Osteocyte (in vitro differentiated cells): ENCODE measurements around the gene ARL5A. TPM values are rescaled to one million over a fixed set of nuclear protein-coding genes. Genes with fewer than 3 reads are reported as not detected.

Experiments used
- DNase-seq: peaks from one replicate; pipeline ENCODE4 v3.0.0; 2021; ENCODE audit warnings: mixed read lengths; ENCODE audit not compliant: unreplicated experiment; ENCODE audit errors: extremely low spot score
- H3K27ac Mint-ChIP-seq: one replicate; pipeline ENCODE4 v1.8.0; 2021; ENCODE audit warnings: mild to moderate bottlenecking, mixed read lengths; ENCODE audit not compliant: unreplicated experiment
- H3K27me3 Mint-ChIP-seq: one replicate; pipeline ENCODE4 v1.8.0; 2021; ENCODE audit warnings: mixed read lengths; ENCODE audit not compliant: unreplicated experiment
- H3K36me3 Mint-ChIP-seq: one replicate; pipeline ENCODE4 v1.8.0; 2021; ENCODE audit warnings: mixed read lengths; ENCODE audit not compliant: unreplicated experiment
- H3K4me1 Mint-ChIP-seq: one replicate; pipeline ENCODE4 v1.8.0; 2021; ENCODE audit warnings: mixed read lengths; ENCODE audit not compliant: unreplicated experiment
- H3K4me3 Mint-ChIP-seq: one replicate; pipeline ENCODE4 v1.8.0; 2021; ENCODE audit warnings: mild to moderate bottlenecking, moderate library complexity, mixed read lengths; ENCODE audit not compliant: unreplicated experiment
- H3K9me3 Mint-ChIP-seq: one replicate; pipeline ENCODE4 v1.8.0; 2021; ENCODE audit warnings: mixed read lengths; ENCODE audit not compliant: unreplicated experiment
- CTCF ChIP-seq: fragments of 200-600 bp; sonication (generic); IDR thresholded peaks from 2 replicates; pipeline ENCODE4 v1.5.0; 2021; ENCODE audit warnings: antibody characterized with exemption, mild to moderate bottlenecking, moderate library complexity
- total RNA-seq: library from RNA; stranded (reverse); gene quantifications from 2 replicates; pipeline ENCODE4 v1.2.1, GENCODE V29; 2021

The ARL5A gene
- total RNA-seq, 1 donor from 2014 or later = 41.6 TPM

DNA sequence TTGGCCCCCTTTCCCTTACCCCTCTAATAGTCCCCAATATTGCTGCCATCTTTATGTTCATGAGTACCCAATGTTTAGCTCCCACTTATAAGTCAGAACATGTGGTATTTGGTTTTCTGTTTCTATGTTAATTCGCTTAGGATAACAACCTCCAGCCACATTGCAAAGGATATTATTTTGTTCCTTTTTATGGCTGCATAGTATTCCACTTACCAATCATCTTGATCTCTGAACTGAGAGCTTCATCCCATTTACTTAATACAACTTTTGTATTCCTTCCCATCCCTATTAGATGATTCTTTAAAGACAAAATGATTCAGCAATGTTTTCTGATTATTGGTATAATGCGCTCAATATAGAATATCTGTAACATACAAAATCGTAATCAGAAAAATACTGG lies 36.7 kb downstream of the ARL5A start:
- H3K4me1 Mint-ChIP-seq = no peaks in the 10 kb centered on the region
- H3K27me3 Mint-ChIP-seq = no peaks in the 10 kb centered on the region
- H3K9me3 Mint-ChIP-seq = no peaks in the 10 kb centered on the region
- peaks cover 16% of the 10 kb centered on the region for H3K36me3 Mint-ChIP-seq
- H3K4me3 Mint-ChIP-seq = no peak overlapping the region
- TF ChIP-seq CTCF = no peak
- no peak overlapping the region for H3K27ac Mint-ChIP-seq
- DNase-seq = no peak

DNA sequence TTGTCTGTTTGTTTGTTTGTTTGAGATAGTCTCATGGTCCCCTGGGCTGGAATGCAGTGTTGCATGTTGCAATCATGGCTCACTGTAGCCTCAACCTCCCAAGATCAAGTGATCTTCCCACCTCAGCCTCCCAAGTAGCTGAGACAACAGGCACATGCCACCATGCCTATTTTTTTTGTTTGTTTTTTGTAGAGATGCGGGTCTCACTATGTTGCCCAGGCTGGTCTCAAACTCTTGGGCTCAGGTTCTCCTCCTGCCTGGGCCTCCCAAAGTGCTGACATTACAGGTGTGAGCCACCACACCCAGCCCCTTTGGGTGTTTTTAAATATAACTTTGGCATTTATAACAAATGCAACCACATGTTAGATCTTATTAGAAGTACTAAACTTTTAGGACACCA lies 37.5 kb downstream of the ARL5A start:
- peaks cover 20% of the 10 kb centered on the region for H3K36me3 Mint-ChIP-seq
- no peak overlapping the region for H3K4me3 Mint-ChIP-seq
- no peaks in the 10 kb centered on the region for H3K9me3 Mint-ChIP-seq
- no peaks in the 10 kb centered on the region for H3K27me3 Mint-ChIP-seq
- no peak for DNase-seq
- no peak overlapping the region for H3K27ac Mint-ChIP-seq
- no peak for TF ChIP-seq CTCF
- no peaks in the 10 kb centered on the region for H3K4me1 Mint-ChIP-seq

DNA sequence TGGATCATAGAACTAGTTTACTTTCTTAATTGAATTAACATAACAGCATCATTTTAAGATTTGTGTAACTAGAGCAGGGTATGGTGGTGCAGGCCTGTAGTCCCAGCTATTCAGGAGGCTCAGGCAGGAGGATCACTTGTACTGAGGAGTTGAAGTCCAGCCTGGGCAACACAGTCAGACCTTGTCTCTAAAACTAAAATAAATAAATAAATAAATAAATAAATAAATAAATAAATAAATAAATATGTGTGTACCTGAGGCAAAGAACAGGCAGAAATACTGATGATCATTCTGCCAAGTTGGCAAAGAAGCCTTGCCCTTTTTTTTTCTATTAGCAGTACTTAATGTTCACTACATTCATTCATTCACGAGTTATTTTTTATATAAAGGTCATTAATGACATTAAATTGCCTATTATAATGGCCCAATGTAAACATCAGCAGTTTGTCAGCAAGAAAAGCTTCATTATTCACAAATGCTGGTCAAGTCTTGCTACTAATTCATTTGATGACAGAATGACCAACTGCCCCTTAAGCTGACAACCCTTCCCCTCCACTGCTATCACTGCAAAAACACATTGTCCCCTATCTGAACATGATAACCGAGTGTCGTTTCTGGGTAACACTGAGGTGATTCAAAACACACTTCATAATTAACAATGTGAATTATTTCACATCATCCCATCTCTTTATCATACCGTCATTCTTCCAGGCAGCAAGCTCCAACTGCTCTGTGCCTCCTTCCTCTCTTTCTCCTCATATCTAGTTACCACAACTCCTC lies 39.0 kb downstream of the ARL5A start:
- Mint-ChIP-seq H3K27ac (no peak overlapping the region), H3K27me3 (no peaks in the 10 kb centered on the region), H3K36me3 (peaks cover 27% of the 10 kb centered on the region), H3K9me3 (no peaks in the 10 kb centered on the region), H3K4me3 (no peak overlapping the region), H3K4me1 (no peaks in the 10 kb centered on the region)
- TF ChIP-seq CTCF = no peak
- no peak for DNase-seq

- TF ChIP-seq CTCF = no peak
- Mint-ChIP-seq H3K27ac (no peak overlapping the region), H3K4me1 (no peaks in the 10 kb centered on the region), H3K36me3 (peaks cover 30% of the 10 kb centered on the region), H3K27me3 (no peaks in the 10 kb centered on the region), H3K4me3 (no peak overlapping the region), H3K9me3 (no peaks in the 10 kb centered on the region)
- no peak for DNase-seq
These were observed 41.7 kb downstream of the ARL5A start for GRCh38 chr2:151786483-151786882.

DNA sequence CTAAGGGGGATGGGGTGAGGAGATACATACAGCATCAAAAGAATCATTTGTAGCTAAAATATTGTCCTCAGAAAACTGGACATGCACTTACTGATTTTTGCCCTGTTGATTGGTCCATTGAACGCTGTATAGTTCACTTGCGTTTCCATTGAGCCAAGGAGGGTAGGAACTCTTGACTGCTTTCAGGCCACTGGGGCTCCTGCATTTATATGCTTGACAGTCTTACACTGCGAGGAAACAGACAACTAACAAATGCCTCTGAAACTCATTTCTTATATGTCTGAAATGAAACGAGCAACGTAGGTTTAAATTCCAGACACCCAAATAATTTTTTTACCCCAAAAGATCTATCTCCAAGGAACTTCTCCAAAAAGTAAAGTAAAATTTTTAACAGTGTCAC lies 42.1 kb downstream of the ARL5A start:
- TF ChIP-seq CTCF = no peak
- Mint-ChIP-seq H3K4me1 (no peaks in the 10 kb centered on the region), H3K9me3 (no peaks in the 10 kb centered on the region), H3K27me3 (no peaks in the 10 kb centered on the region), H3K36me3 (peaks cover 30% of the 10 kb centered on the region), H3K4me3 (no peak overlapping the region), H3K27ac (no peak overlapping the region)
- DNase-seq = no peak
